K562 (cell line): ENCODE results near the gene DGAT2. TPM values are rescaled to one million over a fixed set of nuclear protein-coding genes. Genes with fewer than 3 reads are reported as not detected.

Experiments used
- MTA2 ChIP-seq: fragments of 450-650 bp; IDR thresholded peaks from 2 replicates; pipeline ENCODE4 v1.6.1; 2016; ENCODE audit warnings: low read depth
- RAD21 ChIP-seq, 2 experiments: fragments of 250-450 bp in 1 of 2; fragments of 450-650 bp in 1 of 2; sonication (Bioruptor Pico) in 1 of 2; formaldehyde crosslinking in 1 of 2; IDR thresholded peaks in 1 of 2; conservative IDR thresholded peaks in 1 of 2; 2 replicates each; pipeline versions ENCODE4 v1.4.0 to v1.8.0; 2020 to 2022; ENCODE audit warnings: mild to moderate bottlenecking in 2 of 2, moderate library complexity in 1 of 2
- ZNF764 ChIP-seq: fragments of 250-450 bp; sonication (Bioruptor Pico); IDR thresholded peaks from 2 replicates; pipeline ENCODE4 v1.4.0; 2020; ENCODE audit warnings: low read depth, mild to moderate bottlenecking, moderate library complexity
- polyA plus RNA-seq, 8 experiments: library from polyadenylated mRNA; depleted of rRNA in 4 of 8; stranded (reverse) in 5 of 8; unstranded in 3 of 8; fragments of >200 nt; fragmentation: Nextera tagmentation in 2 of 8; fragmentation: Illumina TruSeq in 1 of 8; extraction: Ambion mirVana in 2 of 8; extraction: Trizol in 1 of 8; gene quantifications; 2 replicates each; pipeline versions ENCODE4 v1.2.1 to v1.2.3, GENCODE V29; 2011 to 2014; ENCODE audit warnings: inconsistent platforms in 1 of 8, missing spikeins in 1 of 8
- total RNA-seq, 7 experiments: library from RNA; depleted of rRNA in 6 of 7; stranded (reverse); fragments of >200 nt in 6 of 7; fragmentation: Illumina TruSeq in 2 of 7; extraction: Trizol in 2 of 7; gene quantifications; 2 replicates each; pipeline versions ENCODE4 v1.2.1 to v1.2.3, GENCODE V29; 2011 to 2021; ENCODE audit warnings: low replicate concordance in 1 of 7
- TF ChIP-seq, protein P1 (sequence below), 2 experiments: fragments of 450-650 bp; formaldehyde crosslinking in 1 of 2; IDR thresholded peaks; 2 replicates each; pipeline versions ENCODE4 v1.4.0 to v1.6.1; 2014 to 2020; ENCODE audit warnings: mild to moderate bottlenecking in 2 of 2, borderline replicate concordance in 1 of 2, low read depth in 1 of 2
- TF ChIP-seq, protein P2 (sequence below), 3 experiments: IDR thresholded peaks in 2 of 3; conservative IDR thresholded peaks in 1 of 3; 2 replicates each; pipeline ENCODE4 v1.5.1; 2011 to 2012; ENCODE audit warnings: low read length in 3 of 3, mild to moderate bottlenecking in 3 of 3, control low read depth in 2 of 3, improper control_type of control experiment in 1 of 3, inconsistent platforms in 1 of 3, low read depth in 1 of 3, mixed read lengths in 1 of 3, moderate library complexity in 1 of 3; ENCODE audit not compliant: insufficient read depth in 2 of 3
- TF ChIP-seq, protein P3 (sequence below): fragments of 450-650 bp; formaldehyde crosslinking; IDR thresholded peaks from 2 replicates; pipeline ENCODE4 v1.4.0; 2020; ENCODE audit warnings: mild to moderate bottlenecking, moderate library complexity

DGAT2 gene
- total and polyA plus RNA-seq, 9 of the 15 experiments (the other 6 are each of a cell fraction or from before 2014, with no cell fraction given), result 0.68 to 2.8 (median 1.8) TPM

DNA sequence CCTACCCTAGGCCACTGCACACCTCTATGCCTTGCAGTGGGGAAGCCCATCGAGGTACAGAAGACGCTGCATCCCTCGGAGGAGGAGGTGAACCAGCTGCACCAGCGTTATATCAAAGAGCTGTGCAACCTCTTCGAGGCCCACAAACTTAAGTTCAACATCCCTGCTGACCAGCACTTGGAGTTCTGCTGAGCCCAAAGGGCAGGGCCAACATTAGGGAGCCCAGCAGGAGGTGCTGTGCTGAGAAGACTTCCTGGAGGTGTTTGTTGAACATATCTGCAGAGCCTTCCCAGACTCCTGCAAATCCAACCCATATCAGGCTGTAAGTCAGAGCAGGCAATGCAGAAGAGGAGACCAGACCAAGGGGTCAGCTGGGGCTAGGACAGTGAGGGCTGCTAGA is 37.5 kb upstream of the DGAT2 start (continued):
- TF ChIP-seq, protein P1, sequence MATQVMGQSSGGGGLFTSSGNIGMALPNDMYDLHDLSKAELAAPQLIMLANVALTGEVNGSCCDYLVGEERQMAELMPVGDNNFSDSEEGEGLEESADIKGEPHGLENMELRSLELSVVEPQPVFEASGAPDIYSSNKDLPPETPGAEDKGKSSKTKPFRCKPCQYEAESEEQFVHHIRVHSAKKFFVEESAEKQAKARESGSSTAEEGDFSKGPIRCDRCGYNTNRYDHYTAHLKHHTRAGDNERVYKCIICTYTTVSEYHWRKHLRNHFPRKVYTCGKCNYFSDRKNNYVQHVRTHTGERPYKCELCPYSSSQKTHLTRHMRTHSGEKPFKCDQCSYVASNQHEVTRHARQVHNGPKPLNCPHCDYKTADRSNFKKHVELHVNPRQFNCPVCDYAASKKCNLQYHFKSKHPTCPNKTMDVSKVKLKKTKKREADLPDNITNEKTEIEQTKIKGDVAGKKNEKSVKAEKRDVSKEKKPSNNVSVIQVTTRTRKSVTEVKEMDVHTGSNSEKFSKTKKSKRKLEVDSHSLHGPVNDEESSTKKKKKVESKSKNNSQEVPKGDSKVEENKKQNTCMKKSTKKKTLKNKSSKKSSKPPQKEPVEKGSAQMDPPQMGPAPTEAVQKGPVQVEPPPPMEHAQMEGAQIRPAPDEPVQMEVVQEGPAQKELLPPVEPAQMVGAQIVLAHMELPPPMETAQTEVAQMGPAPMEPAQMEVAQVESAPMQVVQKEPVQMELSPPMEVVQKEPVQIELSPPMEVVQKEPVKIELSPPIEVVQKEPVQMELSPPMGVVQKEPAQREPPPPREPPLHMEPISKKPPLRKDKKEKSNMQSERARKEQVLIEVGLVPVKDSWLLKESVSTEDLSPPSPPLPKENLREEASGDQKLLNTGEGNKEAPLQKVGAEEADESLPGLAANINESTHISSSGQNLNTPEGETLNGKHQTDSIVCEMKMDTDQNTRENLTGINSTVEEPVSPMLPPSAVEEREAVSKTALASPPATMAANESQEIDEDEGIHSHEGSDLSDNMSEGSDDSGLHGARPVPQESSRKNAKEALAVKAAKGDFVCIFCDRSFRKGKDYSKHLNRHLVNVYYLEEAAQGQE (IDR thresholded peaks at IDR 0.05; ENCODE audit: borderline replicate concordance), result 0 out of 2 replicates have a peak, but pooled peaks have one; percentile 5
- TF ChIP-seq, protein P1 (CRISPR knock-in tag; IDR thresholded peaks at IDR 0.05; ENCODE audit: low read depth), result no peak
- TF ChIP-seq ZNF764 (peak; percentile 80), RAD21 (CRISPR knock-in tag; conservative IDR thresholded peaks at IDR 0.05 in 1 of 2, IDR thresholded peaks at IDR 0.05 in 1 of 2) (peak in 1 of 2 experiments; percentile 27; a peak in 2 of 4 replicates), MTA2 (no peak)
- TF ChIP-seq, protein P2, sequence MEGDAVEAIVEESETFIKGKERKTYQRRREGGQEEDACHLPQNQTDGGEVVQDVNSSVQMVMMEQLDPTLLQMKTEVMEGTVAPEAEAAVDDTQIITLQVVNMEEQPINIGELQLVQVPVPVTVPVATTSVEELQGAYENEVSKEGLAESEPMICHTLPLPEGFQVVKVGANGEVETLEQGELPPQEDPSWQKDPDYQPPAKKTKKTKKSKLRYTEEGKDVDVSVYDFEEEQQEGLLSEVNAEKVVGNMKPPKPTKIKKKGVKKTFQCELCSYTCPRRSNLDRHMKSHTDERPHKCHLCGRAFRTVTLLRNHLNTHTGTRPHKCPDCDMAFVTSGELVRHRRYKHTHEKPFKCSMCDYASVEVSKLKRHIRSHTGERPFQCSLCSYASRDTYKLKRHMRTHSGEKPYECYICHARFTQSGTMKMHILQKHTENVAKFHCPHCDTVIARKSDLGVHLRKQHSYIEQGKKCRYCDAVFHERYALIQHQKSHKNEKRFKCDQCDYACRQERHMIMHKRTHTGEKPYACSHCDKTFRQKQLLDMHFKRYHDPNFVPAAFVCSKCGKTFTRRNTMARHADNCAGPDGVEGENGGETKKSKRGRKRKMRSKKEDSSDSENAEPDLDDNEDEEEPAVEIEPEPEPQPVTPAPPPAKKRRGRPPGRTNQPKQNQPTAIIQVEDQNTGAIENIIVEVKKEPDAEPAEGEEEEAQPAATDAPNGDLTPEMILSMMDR (IDR thresholded peaks at IDR 0.05 in 2 of 3, conservative IDR thresholded peaks at IDR 0.05 in 1 of 3; ENCODE audit: insufficient read depth in 2 of 3, low read depth in 1 of 3, low read length in 3 of 3), result peak; percentile 27 to 53 (median 48); a peak in 4 of 6 replicates
- TF ChIP-seq, protein P3, sequence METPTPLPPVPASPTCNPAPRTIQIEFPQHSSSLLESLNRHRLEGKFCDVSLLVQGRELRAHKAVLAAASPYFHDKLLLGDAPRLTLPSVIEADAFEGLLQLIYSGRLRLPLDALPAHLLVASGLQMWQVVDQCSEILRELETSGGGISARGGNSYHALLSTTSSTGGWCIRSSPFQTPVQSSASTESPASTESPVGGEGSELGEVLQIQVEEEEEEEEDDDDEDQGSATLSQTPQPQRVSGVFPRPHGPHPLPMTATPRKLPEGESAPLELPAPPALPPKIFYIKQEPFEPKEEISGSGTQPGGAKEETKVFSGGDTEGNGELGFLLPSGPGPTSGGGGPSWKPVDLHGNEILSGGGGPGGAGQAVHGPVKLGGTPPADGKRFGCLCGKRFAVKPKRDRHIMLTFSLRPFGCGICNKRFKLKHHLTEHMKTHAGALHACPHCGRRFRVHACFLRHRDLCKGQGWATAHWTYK, result no peak
